Neural crest cell (in vitro differentiated cells): Measurements from ENCODE around the gene GNAO1. TPM values are rescaled to one million over a fixed set of nuclear protein-coding genes. Genes with fewer than 3 reads are reported as not detected.

ENCODE experiments used
- DNase-seq: peaks from one replicate; pipeline ENCODE4 v3.0.0; 2021; ENCODE audit warnings: low read depth, mixed read lengths, low spot score
- H3K27ac Mint-ChIP-seq: one replicate; pipeline ENCODE4 v1.8.0; 2021; ENCODE audit warnings: mild to moderate bottlenecking, mixed read lengths; ENCODE audit not compliant: unreplicated experiment
- H3K27me3 Mint-ChIP-seq: 2 replicates; pipeline ENCODE4 v1.8.0; 2021; ENCODE audit warnings: low read depth, mild to moderate bottlenecking, mixed read lengths
- H3K36me3 Mint-ChIP-seq: 2 replicates; pipeline ENCODE4 v1.8.0; 2021; ENCODE audit warnings: low read depth, mild to moderate bottlenecking, mixed read lengths
- H3K4me1 Mint-ChIP-seq: 2 replicates; pipeline ENCODE4 v1.8.0; 2021; ENCODE audit warnings: mixed read lengths
- H3K4me3 Mint-ChIP-seq: one replicate; pipeline ENCODE4 v1.8.0; 2021; ENCODE audit warnings: mild to moderate bottlenecking, mixed read lengths
- H3K9me3 Mint-ChIP-seq: 2 replicates; pipeline ENCODE4 v1.8.0; 2021; ENCODE audit warnings: mixed read lengths
- CTCF ChIP-seq: fragments of 200-600 bp; sonication (generic); conservative IDR thresholded peaks from 2 replicates; pipeline ENCODE4 v1.5.0; 2021; ENCODE audit warnings: antibody characterized with exemption, mild to moderate bottlenecking
- total RNA-seq: library from RNA; stranded (reverse); gene quantifications from 2 replicates; pipeline ENCODE4 v1.2.1, GENCODE V29; 2021

Gene GNAO1
- total RNA-seq, 1 donor from 2014 or later = 22.2 TPM

DNA sequence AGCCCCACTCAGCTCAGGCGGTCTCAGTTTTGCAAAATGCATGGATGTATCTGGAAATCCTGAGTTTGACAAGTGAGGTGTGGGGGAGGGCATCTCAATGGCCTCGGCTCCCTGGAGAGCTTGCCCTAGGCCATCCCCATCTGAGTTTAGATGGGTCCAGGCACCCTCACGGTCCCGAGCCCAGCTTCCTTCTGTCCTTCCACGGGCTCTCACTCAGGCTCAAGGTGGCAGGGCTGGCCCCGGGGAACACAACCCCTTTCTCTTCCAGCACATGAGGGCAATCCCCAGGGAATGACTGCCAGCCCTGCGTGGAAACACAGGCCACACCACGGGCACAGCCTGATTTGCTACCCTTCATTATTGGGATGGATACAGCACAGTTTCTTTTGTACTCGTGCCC, 175.7 kb downstream of the GNAO1 start:
- Mint-ChIP-seq H3K36me3 (peaks cover 7% of the 10 kb centered on the region), H3K4me1 (peaks cover 4% of the 10 kb centered on the region), H3K9me3 (no peaks in the 10 kb centered on the region), H3K27me3 (no peaks in the 10 kb centered on the region), H3K4me3 (no peak overlapping the region), H3K27ac (no peak overlapping the region)
- no peak for DNase-seq
- TF ChIP-seq CTCF = no peak

- H3K27ac Mint-ChIP-seq = no peak overlapping the region
- H3K4me1 Mint-ChIP-seq = peaks cover 4% of the 10 kb centered on the region
- no peaks in the 10 kb centered on the region for H3K9me3 Mint-ChIP-seq
- no peak for TF ChIP-seq CTCF
- peaks cover 7% of the 10 kb centered on the region for H3K36me3 Mint-ChIP-seq
- no peak for DNase-seq
- no peaks in the 10 kb centered on the region for H3K27me3 Mint-ChIP-seq
- H3K4me3 Mint-ChIP-seq = no peak overlapping the region
Measured at GRCh38 chr16:56367764-56368163, 176.5 kb downstream of the GNAO1 start.

GRCh38 chr16:56368545-56368944, 177.3 kb downstream of the GNAO1 start:
- peaks cover 4% of the 10 kb centered on the region for H3K4me1 Mint-ChIP-seq
- no peak overlapping the region for H3K4me3 Mint-ChIP-seq
- no peaks in the 10 kb centered on the region for H3K27me3 Mint-ChIP-seq
- peaks cover 7% of the 10 kb centered on the region for H3K36me3 Mint-ChIP-seq
- no peak overlapping the region for H3K27ac Mint-ChIP-seq
- DNase-seq = no peak
- TF ChIP-seq CTCF = no peak
- no peaks in the 10 kb centered on the region for H3K9me3 Mint-ChIP-seq

DNA sequence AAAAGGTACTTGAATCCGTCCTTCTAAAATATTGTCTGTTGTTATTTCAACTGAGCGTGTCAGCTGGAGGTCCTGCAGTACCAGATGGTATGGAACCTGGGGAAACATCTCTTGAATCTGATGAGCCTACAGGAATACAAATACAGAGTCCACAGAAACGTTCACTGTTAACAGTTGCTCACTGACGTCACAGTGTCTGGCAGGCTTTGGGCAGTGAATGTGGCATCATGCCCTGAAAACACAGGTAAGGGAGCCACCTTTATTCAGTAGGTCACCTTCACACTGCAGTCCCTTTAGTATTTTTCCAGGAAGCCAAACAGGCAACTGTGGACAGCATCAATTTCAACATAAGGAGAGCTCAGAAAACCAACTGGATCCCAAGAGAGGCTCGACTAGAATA, 177.9 kb downstream of the GNAO1 start:
- DNase-seq = no peak
- H3K27ac Mint-ChIP-seq = no peak overlapping the region
- H3K9me3 Mint-ChIP-seq = no peaks in the 10 kb centered on the region
- H3K36me3 Mint-ChIP-seq = peaks cover 7% of the 10 kb centered on the region
- peaks cover 4% of the 10 kb centered on the region for H3K4me1 Mint-ChIP-seq
- H3K27me3 Mint-ChIP-seq = no peaks in the 10 kb centered on the region
- no peak for TF ChIP-seq CTCF
- no peak overlapping the region for H3K4me3 Mint-ChIP-seq

- DNase-seq = no peak
- Mint-ChIP-seq H3K27me3 (no peaks in the 10 kb centered on the region), H3K4me1 (peaks cover 4% of the 10 kb centered on the region), H3K27ac (no peak overlapping the region), H3K9me3 (no peaks in the 10 kb centered on the region), H3K4me3 (no peak overlapping the region), H3K36me3 (peaks cover 8% of the 10 kb centered on the region)
- TF ChIP-seq CTCF = no peak
Measured at GRCh38 chr16:56370185-56370874, 179.0 kb downstream of the GNAO1 start.
